ENCODE results near the gene COLEC11.

The COLEC11 gene

DNA sequence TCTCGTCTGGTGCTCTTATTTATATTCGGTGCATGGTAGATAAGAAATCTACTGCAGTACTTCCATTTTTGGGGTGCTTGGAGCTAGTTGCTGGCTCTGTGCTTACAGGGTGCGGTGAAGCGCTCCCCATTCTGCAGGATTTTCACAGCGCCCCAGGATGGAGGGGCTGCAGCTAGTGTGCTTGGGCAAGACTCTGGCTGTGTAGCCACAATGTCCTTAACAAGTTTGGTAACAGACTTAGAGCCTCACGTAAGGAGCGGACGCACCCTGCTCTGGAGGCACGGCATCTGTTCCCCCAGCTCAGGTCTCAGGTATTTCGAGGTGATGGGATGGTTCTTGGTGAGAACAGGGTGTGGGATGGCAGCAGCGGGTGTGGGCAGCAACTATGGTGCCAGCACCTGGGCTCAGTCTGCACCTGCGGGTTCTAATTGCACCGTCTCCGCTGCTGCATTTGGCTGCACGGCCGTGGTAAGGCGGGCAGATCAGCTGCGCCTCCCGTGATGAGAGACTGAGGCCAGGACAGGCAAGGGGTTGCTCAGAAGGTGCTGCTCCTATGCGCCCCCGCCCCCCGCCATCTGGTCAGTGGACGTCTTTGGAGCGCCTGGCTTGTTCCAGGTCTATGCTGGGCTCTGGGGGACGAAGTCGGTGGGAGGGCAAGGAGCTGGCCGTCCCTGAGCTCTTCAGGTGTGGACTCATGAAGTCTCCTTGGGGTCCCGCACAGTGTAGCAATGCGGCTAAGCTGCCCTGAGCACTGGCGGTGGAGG is 43.0 kb downstream of the COLEC11 start:
- no peak for ATAC-seq
- TF ChIP-seq ZFP30 (CRISPR knock-in tag; IDR thresholded peaks at IDR 0.05), result no peak
- no peak for TF ChIP-seq TSHZ2 (CRISPR knock-in tag; IDR thresholded peaks at IDR 0.05)
- TF ChIP-seq PPARA (CRISPR knock-in tag; IDR thresholded peaks at IDR 0.05; ENCODE audit: borderline replicate concordance), result no peak
- no peak for TF ChIP-seq ZNF8 (CRISPR knock-in tag; IDR thresholded peaks at IDR 0.05)
- TF ChIP-seq CSDC2 (CRISPR knock-in tag; IDR thresholded peaks at IDR 0.05), result no peak

DNA sequence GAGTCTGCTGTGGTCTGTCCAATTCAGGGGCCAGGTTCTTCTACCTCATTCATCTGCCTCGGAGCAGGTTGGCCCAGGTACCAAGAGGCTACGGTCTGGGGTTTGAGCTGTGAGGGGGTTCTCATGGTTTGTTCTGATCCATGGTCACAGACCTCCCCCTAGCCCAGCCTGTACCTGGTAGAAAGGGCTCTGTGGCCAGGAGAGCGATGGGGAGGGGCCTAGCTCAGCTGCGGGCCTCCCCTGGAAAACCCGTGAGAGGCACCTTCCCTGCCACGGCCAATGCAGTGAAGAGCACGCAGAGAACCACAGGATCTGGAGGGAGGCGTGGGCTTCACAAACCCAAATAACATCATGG is 43.5 kb downstream of the COLEC11 start:
- no peak for ATAC-seq
- TF ChIP-seq, protein P1, sequence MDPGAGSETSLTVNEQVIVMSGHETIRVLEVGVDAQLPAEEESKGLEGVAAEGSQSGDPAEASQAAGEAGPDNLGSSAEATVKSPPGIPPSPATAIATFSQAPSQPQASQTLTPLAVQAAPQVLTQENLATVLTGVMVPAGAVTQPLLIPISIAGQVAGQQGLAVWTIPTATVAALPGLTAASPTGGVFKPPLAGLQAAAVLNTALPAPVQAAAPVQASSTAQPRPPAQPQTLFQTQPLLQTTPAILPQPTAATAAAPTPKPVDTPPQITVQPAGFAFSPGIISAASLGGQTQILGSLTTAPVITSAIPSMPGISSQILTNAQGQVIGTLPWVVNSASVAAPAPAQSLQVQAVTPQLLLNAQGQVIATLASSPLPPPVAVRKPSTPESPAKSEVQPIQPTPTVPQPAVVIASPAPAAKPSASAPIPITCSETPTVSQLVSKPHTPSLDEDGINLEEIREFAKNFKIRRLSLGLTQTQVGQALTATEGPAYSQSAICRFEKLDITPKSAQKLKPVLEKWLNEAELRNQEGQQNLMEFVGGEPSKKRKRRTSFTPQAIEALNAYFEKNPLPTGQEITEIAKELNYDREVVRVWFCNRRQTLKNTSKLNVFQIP (CRISPR knock-in tag; IDR thresholded peaks at IDR 0.05; ENCODE audit: borderline replicate concordance, low read depth), result no peak
- TF ChIP-seq CREB5 (CRISPR knock-in tag; IDR thresholded peaks at IDR 0.05; ENCODE audit: low read depth) (no peak), TSHZ2 (CRISPR knock-in tag; IDR thresholded peaks at IDR 0.05) (no peak), ISL1 (CRISPR knock-in tag; IDR thresholded peaks at IDR 0.05) (no peak), ZNF565 (CRISPR knock-in tag; conservative IDR thresholded peaks at IDR 0.05; ENCODE audit: low read depth) (no peak), ARNTL (CRISPR knock-in tag; IDR thresholded peaks at IDR 0.05; ENCODE audit: borderline replicate concordance, low read depth) (no peak), CSRNP3 (CRISPR knock-in tag; IDR thresholded peaks at IDR 0.05) (no peak), BACH2 (CRISPR knock-in tag; IDR thresholded peaks at IDR 0.05; ENCODE audit: borderline replicate concordance) (no peak), ZFP30 (CRISPR knock-in tag; IDR thresholded peaks at IDR 0.05) (no peak), GLIS3 (CRISPR knock-in tag; IDR thresholded peaks at IDR 0.05) (no peak), TOX (CRISPR knock-in tag; IDR thresholded peaks at IDR 0.05; ENCODE audit: borderline replicate concordance) (no peak)
- TF ChIP-seq, protein P2, sequence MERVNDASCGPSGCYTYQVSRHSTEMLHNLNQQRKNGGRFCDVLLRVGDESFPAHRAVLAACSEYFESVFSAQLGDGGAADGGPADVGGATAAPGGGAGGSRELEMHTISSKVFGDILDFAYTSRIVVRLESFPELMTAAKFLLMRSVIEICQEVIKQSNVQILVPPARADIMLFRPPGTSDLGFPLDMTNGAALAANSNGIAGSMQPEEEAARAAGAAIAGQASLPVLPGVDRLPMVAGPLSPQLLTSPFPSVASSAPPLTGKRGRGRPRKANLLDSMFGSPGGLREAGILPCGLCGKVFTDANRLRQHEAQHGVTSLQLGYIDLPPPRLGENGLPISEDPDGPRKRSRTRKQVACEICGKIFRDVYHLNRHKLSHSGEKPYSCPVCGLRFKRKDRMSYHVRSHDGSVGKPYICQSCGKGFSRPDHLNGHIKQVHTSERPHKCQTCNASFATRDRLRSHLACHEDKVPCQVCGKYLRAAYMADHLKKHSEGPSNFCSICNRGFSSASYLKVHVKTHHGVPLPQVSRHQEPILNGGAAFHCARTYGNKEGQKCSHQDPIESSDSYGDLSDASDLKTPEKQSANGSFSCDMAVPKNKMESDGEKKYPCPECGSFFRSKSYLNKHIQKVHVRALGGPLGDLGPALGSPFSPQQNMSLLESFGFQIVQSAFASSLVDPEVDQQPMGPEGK (CRISPR knock-in tag; IDR thresholded peaks at IDR 0.05; ENCODE audit: borderline replicate concordance), result no peak

DNA sequence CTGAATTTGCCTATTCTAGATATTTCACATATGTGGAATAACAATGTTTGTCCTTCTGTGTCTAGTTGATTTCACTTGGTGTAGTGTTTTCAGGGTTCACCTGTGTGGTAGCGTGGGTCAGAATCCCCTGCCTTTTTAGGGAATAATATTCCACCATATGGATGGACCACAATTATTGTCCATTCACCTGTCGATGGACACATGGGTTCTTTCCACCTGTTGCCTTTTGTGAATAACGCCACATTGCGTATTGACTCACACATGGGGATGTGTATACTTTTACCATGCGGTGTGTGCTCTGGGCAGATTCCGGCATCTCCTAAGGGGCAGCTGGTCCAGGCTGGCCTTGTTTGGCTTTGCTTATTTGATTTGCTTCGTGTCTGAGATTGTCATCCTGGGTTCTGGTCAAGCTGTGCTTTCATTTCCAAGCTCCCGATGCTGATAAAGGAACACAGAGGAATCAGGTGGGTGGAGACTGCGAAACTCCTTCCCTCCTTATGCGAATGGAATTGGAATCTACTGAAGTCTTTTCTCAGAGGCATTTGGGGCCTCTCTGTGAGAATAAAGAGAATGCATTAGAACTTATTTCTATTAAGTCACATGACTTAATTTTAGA is 44.2 kb downstream of the COLEC11 start:
- ATAC-seq, result no peak
- TF ChIP-seq RARB (CRISPR knock-in tag; IDR thresholded peaks at IDR 0.05) (no peak), BACH2 (CRISPR knock-in tag; IDR thresholded peaks at IDR 0.05; ENCODE audit: borderline replicate concordance) (no peak), TOX (CRISPR knock-in tag; IDR thresholded peaks at IDR 0.05; ENCODE audit: borderline replicate concordance) (no peak), SNAI2 (CRISPR knock-in tag; IDR thresholded peaks at IDR 0.05) (no peak), ISL1 (CRISPR knock-in tag; IDR thresholded peaks at IDR 0.05) (no peak), GLIS3 (CRISPR knock-in tag; IDR thresholded peaks at IDR 0.05) (no peak), ESRRG (CRISPR knock-in tag; IDR thresholded peaks at IDR 0.05) (no peak), TCF4 (CRISPR knock-in tag; IDR thresholded peaks at IDR 0.05; ENCODE audit: borderline replicate concordance) (no peak), ZNF565 (CRISPR knock-in tag; conservative IDR thresholded peaks at IDR 0.05; ENCODE audit: low read depth) (no peak), ZC3H10 (CRISPR knock-in tag; IDR thresholded peaks at IDR 0.05) (no peak)
- TF ChIP-seq, protein P2 (CRISPR knock-in tag; IDR thresholded peaks at IDR 0.05; ENCODE audit: borderline replicate concordance), result no peak
